GM12878 (cell line): Measurements from ENCODE around the gene POC1B. TPM values are rescaled to one million over a fixed set of nuclear protein-coding genes. Genes with fewer than 3 reads are reported as not detected.
A peak's percentile ranks its signal among the peaks of the same experiment; 100 is the strongest.

Source experiments
- ATAC-seq: fragments of 200-7000 bp; cut with Tn5 transposase; 3 replicates; pipeline ENCODE4 v1.9.1; 2020; ENCODE audit warnings: mild to moderate bottlenecking, moderate library complexity
- BruUV-seq: library from RNA; stranded (reverse); fragments of 400-500 nt; replicated peaks from 2 replicates; lab custom pipeline; 2021; lab: Mats Ljungman, UMichigan
- CTCF ChIA-PET: fragments of 300-600 bp; sonication (Branson Sonifier 250); formaldehyde crosslinking; extraction: SDS; loops from one replicate; lab custom pipeline; 2021; ENCODE audit warnings: inconsistent platforms; lab: Yijun Ruan, JAX
- POLR2A ChIA-PET: fragments of 350-600 bp; formaldehyde crosslinking; extraction: SDS; loops from one replicate; lab custom pipeline; 2021; ENCODE audit warnings: inconsistent platforms; lab: Charles Lee
- RAD21 ChIA-PET: fragments of 300-600 bp; sonication (Branson Sonifier 250); formaldehyde crosslinking; loops from one replicate; lab custom pipeline; 2023; ENCODE audit warnings: antibody characterized with exemption; ENCODE audit not compliant: unreplicated experiment; lab: Charles Lee
- SMC1A ChIA-PET: fragments of 300-600 bp; sonication (Branson Sonifier 250); formaldehyde crosslinking; loops from one replicate; lab custom pipeline; 2023; ENCODE audit not compliant: unreplicated experiment, uncharacterized antibody; lab: Charles Lee
- DNase-seq: peaks from one replicate; pipeline ENCODE4 v3.0.0-alpha.2; 2011; ENCODE audit warnings: low read depth, low spot score
- FAIRE-seq: peaks from 3 replicates; lab custom pipeline; 2011; peaks lifted over from hg19 to GRCh38; lab: Jason Lieb, UNC
- H2AFZ ChIP-seq: 2 replicates; pipeline ENCODE4 v1.6.0; 2011; ENCODE audit warnings: low read depth, low read length, control low read depth; ENCODE audit not compliant: control insufficient read depth
- H3K27ac ChIP-seq: 2 replicates; pipeline ENCODE4 v1.5.1; 2011; ENCODE audit warnings: control low read depth; ENCODE audit not compliant: control insufficient read depth, insufficient read depth
- H3K27me3 ChIP-seq, 2 experiments: replicated peaks in 1 of 2; 2 replicates each; pipeline versions ENCODE4 v1.6.0 to v1.6.1; 2011; ENCODE audit warnings: low read length in 1 of 2; ENCODE audit not compliant: control insufficient read depth in 2 of 2, insufficient read depth in 2 of 2
- H3K36me3 ChIP-seq, 2 experiments: 2 replicates each; pipeline ENCODE4 v1.5.1; 2011; ENCODE audit warnings: low read length in 1 of 2; ENCODE audit not compliant: control insufficient read depth in 2 of 2, insufficient read depth in 2 of 2
- H3K4me1 ChIP-seq: 2 replicates; pipeline ENCODE4 v1.6.1; 2011; ENCODE audit warnings: mild to moderate bottlenecking, low read length, moderate library complexity, mixed read lengths; ENCODE audit not compliant: control insufficient read depth, insufficient read depth
- H3K4me2 ChIP-seq: 2 replicates; pipeline ENCODE4 v1.6.0; 2011; ENCODE audit warnings: control low read depth; ENCODE audit not compliant: control insufficient read depth, insufficient read depth
- H3K4me3 ChIP-seq: fragments of 200-600 bp; sonication (generic); 2 replicates; pipeline ENCODE4 v1.5.1; 2016
- H3K79me2 ChIP-seq: 2 replicates; pipeline ENCODE4 v1.6.0; 2011; ENCODE audit warnings: low read length; ENCODE audit not compliant: control insufficient read depth, insufficient read depth
- H3K9ac ChIP-seq: 2 replicates; pipeline ENCODE4 v1.8.0; 2011; ENCODE audit warnings: low read length, control low read depth, mixed read lengths; ENCODE audit not compliant: control insufficient read depth, insufficient read depth
- H3K9me3 ChIP-seq: replicated peaks from 3 replicates; pipeline ENCODE4 v1.5.1; 2011; ENCODE audit warnings: mild to moderate bottlenecking, low read length; ENCODE audit not compliant: control insufficient read depth, insufficient read depth
- H4K20me1 ChIP-seq: 2 replicates; pipeline ENCODE4 v1.6.0; 2011; ENCODE audit not compliant: control insufficient read depth, insufficient read depth
- BRCA1 ChIP-seq: IDR thresholded peaks from 2 replicates; pipeline ENCODE4 v1.6.1; 2011; ENCODE audit warnings: low read depth, low read length, improper control_type of control experiment
- CREB1 ChIP-seq: IDR thresholded peaks from 2 replicates; pipeline ENCODE4 v1.6.1; 2012; ENCODE audit warnings: low read depth, mild to moderate bottlenecking, inconsistent platforms
- DPF2 ChIP-seq: fragments of 450-650 bp; IDR thresholded peaks from 2 replicates; pipeline ENCODE4 v1.6.1; 2017; ENCODE audit warnings: mild to moderate bottlenecking
- EED ChIP-seq: sonication (generic); IDR thresholded peaks from 2 replicates; pipeline ENCODE4 v1.6.1; 2016; ENCODE audit warnings: antibody characterized with exemption, low read depth
- ESRRA ChIP-seq: IDR thresholded peaks from 2 replicates; pipeline ENCODE4 v1.6.1; 2012; ENCODE audit warnings: mild to moderate bottlenecking, low read length, improper control_type of control experiment
- JUND ChIP-seq: IDR thresholded peaks from 2 replicates; pipeline ENCODE4 v1.6.1; 2012; ENCODE audit warnings: low read depth, mild to moderate bottlenecking, low read length, improper control_type of control experiment, moderate library complexity
- MEF2A ChIP-seq: IDR thresholded peaks from 2 replicates; pipeline ENCODE4 v1.6.1; 2011; ENCODE audit warnings: low read depth, mild to moderate bottlenecking, low read length, moderate library complexity; ENCODE audit not compliant: insufficient read depth
- NFXL1 ChIP-seq: fragments of 450-650 bp; IDR thresholded peaks from 2 replicates; pipeline ENCODE4 v1.6.1; 2017; ENCODE audit warnings: antibody characterized with exemption, mild to moderate bottlenecking, borderline replicate concordance
- NFYA ChIP-seq: IDR thresholded peaks from 2 replicates; pipeline ENCODE4 v1.6.1; 2011; ENCODE audit warnings: low read depth, mild to moderate bottlenecking, low read length, improper control_type of control experiment, borderline replicate concordance
- POLR2AphosphoS5 ChIP-seq: IDR thresholded peaks from 2 replicates; pipeline ENCODE4 v1.6.1; 2011; ENCODE audit warnings: mild to moderate bottlenecking, low read length, inconsistent platforms
- RBBP5 ChIP-seq: fragments of 200-600 bp; sonication (generic); conservative IDR thresholded peaks from 2 replicates; pipeline ENCODE4 v1.6.1; 2016
- RUNX3 ChIP-seq: IDR thresholded peaks from 2 replicates; pipeline ENCODE4 v1.6.1; 2012; ENCODE audit warnings: low read length, inconsistent platforms
- SREBF1 ChIP-seq: IDR thresholded peaks from 2 replicates; pipeline ENCODE4 v1.6.1; 2012; ENCODE audit warnings: mild to moderate bottlenecking, low read length
- WGBS: methylation state at CpG from one replicate; pipeline ENCODE4 v1.1.6; 2016; ENCODE audit warnings: low lambda C conversion rate; ENCODE audit not compliant: insufficient replicate concordance, insufficient coverage; ENCODE audit errors: missing lambda C conversion rate; 5-methylcytosine and 5-hydroxymethylcytosine counted together
- in situ Hi-C: fragments of 300-500 bp; cut with MboI; formaldehyde crosslinking; loops from 9 replicates; pipeline ENCODE4 v1.14.3; 2018; ENCODE audit warnings: mixed read lengths
- intact Hi-C: fragments of 100-400 bp; cut with micrococcal nuclease; formaldehyde crosslinking; loops from one replicate; pipeline ENCODE4 v1.14.2; 2022; ENCODE audit not compliant: unreplicated experiment
- polyA plus RNA-seq, 11 experiments: library from polyadenylated mRNA; depleted of rRNA in 4 of 11; unstranded in 6 of 11; stranded (reverse) in 5 of 11; fragments of >200 nt; fragmentation: Nextera tagmentation in 4 of 11; fragmentation: Illumina TruSeq in 1 of 11; extraction: Ambion mirVana in 4 of 11; extraction: Trizol in 1 of 11; gene quantifications; 1 replicate in 1 of 11; 2 replicates in 10 of 11; pipeline versions ENCODE4 v1.2.1 to v1.2.3, GENCODE V29; 2011 to 2016; ENCODE audit warnings: inconsistent platforms in 2 of 11, missing spikeins in 2 of 11, low read depth in 1 of 11
- total RNA-seq, 4 experiments: library from RNA; depleted of rRNA in 3 of 4; stranded (reverse); fragments of >200 nt in 3 of 4; fragmentation: Illumina TruSeq in 1 of 4; extraction: Trizol in 1 of 4; gene quantifications; 2 replicates each; pipeline versions ENCODE4 v1.2.1 to v1.2.3, GENCODE V29; 2013 to 2021
- TF ChIP-seq, protein P1 (sequence below), 3 experiments: IDR thresholded peaks in 2 of 3; conservative IDR thresholded peaks in 1 of 3; 2 replicates each; pipeline ENCODE4 v1.5.1; 2011; ENCODE audit warnings: low read depth in 3 of 3, low read length in 3 of 3, mild to moderate bottlenecking in 3 of 3, control low read depth in 2 of 3, moderate library complexity in 2 of 3, inconsistent platforms in 1 of 3, mixed read lengths in 1 of 3; ENCODE audit not compliant: control insufficient read depth in 2 of 3, insufficient read depth in 1 of 3; ENCODE audit errors: extremely low read depth in 1 of 3
- TF ChIP-seq, protein P2 (sequence below): IDR thresholded peaks from 2 replicates; pipeline ENCODE4 v1.6.1; 2011; ENCODE audit warnings: low read depth, low read length, improper control_type of control experiment, borderline replicate concordance
- TF ChIP-seq, protein P3 (sequence below): fragments of 450-650 bp; formaldehyde crosslinking; IDR thresholded peaks from 2 replicates; pipeline ENCODE4 v1.4.0; 2022; ENCODE audit warnings: mild to moderate bottlenecking, moderate library complexity

Gene POC1B
- total and polyA plus RNA-seq, 10 of the 15 experiments (the other 5 are each of a cell fraction or from before 2014, with no cell fraction given) = 4.4 to 17.8 (median 11.3) TPM

DNA sequence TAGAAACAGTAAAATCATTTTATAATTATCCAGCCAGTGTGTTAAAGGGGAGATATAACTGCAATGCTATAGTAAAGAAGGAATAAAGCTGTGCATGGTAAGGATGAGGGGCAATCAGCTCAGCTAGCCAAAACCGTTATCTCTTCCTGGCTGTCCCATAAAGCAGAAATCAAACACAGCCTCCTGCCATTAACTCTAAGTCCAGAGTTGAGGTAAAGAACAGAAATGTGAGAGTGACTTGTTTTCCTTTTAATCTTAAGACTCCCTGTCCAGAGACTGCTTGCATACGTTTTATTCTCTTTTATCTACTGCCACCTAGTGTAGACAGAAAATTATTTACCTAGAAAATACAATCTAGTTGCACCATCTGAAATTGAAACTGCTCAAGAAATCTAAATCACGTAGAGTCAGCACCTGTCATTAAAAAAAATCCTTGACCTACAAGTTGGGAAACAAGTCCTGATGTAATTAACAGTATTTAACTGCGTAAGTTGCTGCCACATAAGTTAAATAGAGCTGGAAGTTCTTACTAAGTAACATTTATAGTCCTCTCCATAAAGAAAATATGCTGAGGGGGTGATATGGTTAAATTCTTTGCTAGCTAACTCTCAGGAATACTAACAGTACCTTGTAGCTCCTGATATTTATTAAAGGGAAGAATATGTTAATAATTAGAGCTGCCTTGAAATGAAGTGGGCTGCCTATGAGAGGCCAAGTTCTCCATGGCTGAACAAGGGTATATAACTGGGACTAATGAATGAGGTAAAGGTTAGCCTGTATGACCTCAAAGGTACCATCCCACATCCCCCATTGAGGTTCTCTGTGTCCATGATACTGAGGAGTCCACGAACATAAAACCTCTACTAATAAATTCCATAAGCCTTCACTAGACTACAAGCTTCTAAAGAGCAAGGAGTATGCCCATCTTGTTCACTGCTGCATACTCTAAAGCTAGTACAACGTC lies 63.9 kb downstream of the POC1B start:
- no peaks in the 10 kb centered on the region for H3K79me2 ChIP-seq
- no peaks in the 10 kb centered on the region for H3K27me3 ChIP-seq
- peak; percentile 96 for FAIRE-seq
- CTCF ChIA-PET = interaction anchor here (0.6 to 5.6 kb wide), 39 partner anchors 9 to 1350 kb away, joined by 3 to 94 read pairs (median 4); partner anchors contain the start of gene POC1B
- no peaks in the 10 kb centered on the region for H4K20me1 ChIP-seq
- WGBS = 13% methylated on average over 6 of the region's 6 CpGs
- POLR2A ChIA-PET = no interaction called here
- H3K4me3 ChIP-seq = no peak overlapping the region
- H3K9me3 ChIP-seq = no peaks in the 10 kb centered on the region
- H3K4me2 ChIP-seq = peak overlapping the region; percentile 33; the same call in 1 of the 2 replicates
- BruUV-seq = no TSS peak
- DNase-seq = no peak
- SMC1A ChIA-PET = interaction anchor here (0.6 to 3.3 kb wide), 21 partner anchors 9 to 1307 kb away, joined by 3 to 23 read pairs (median 4); partner anchors contain the start of gene GALNT4
- H3K4me1 ChIP-seq = no peaks in the 10 kb centered on the region
- H3K36me3 ChIP-seq = no peaks in the 10 kb centered on the region
- no peak overlapping the region for H3K9ac ChIP-seq
- ATAC-seq = peak; percentile 97
- intact Hi-C loops = loop anchor here (1.0 kb wide), 2 partner anchors 411 to 443 kb away; no protein-coding TSS in a partner anchor
- in situ Hi-C loops = loop anchor here (5.0 kb wide), 1 partner anchor 445 kb away; no protein-coding TSS in a partner anchor
- H3K27ac ChIP-seq = no peak overlapping the region
- peak overlapping the region; percentile 26 for H2AFZ ChIP-seq
- RAD21 ChIA-PET = interaction anchor here (0.7 to 2.6 kb wide), 6 partner anchors 10 to 444 kb away, joined by 3 to 31 read pairs (median 3); no protein-coding TSS in a partner anchor
- TF ChIP-seq MEF2A (no peak), ESRRA (no peak), CREB1 (no peak), DPF2 (no peak), JUND (no peak), BRCA1 (no peak), POLR2AphosphoS5 (no peak), RBBP5 (no peak), SREBF1 (no peak), NFXL1 (no peak), NFYA (no peak), RUNX3 (no peak), EED (no peak)
- TF ChIP-seq, protein P1, sequence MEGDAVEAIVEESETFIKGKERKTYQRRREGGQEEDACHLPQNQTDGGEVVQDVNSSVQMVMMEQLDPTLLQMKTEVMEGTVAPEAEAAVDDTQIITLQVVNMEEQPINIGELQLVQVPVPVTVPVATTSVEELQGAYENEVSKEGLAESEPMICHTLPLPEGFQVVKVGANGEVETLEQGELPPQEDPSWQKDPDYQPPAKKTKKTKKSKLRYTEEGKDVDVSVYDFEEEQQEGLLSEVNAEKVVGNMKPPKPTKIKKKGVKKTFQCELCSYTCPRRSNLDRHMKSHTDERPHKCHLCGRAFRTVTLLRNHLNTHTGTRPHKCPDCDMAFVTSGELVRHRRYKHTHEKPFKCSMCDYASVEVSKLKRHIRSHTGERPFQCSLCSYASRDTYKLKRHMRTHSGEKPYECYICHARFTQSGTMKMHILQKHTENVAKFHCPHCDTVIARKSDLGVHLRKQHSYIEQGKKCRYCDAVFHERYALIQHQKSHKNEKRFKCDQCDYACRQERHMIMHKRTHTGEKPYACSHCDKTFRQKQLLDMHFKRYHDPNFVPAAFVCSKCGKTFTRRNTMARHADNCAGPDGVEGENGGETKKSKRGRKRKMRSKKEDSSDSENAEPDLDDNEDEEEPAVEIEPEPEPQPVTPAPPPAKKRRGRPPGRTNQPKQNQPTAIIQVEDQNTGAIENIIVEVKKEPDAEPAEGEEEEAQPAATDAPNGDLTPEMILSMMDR (IDR thresholded peaks at IDR 0.05 in 2 of 3, conservative IDR thresholded peaks at IDR 0.05 in 1 of 3; ENCODE audit: control insufficient read depth in 2 of 3, extremely low read depth in 1 of 3, insufficient read depth in 1 of 3, low read depth in 3 of 3, low read length in 3 of 3) = peak; percentile 30 to 68 (median 55); a peak in 5 of 6 replicates
- TF ChIP-seq, protein P2, sequence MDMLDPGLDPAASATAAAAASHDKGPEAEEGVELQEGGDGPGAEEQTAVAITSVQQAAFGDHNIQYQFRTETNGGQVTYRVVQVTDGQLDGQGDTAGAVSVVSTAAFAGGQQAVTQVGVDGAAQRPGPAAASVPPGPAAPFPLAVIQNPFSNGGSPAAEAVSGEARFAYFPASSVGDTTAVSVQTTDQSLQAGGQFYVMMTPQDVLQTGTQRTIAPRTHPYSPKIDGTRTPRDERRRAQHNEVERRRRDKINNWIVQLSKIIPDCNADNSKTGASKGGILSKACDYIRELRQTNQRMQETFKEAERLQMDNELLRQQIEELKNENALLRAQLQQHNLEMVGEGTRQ = no peak
- TF ChIP-seq, protein P3, sequence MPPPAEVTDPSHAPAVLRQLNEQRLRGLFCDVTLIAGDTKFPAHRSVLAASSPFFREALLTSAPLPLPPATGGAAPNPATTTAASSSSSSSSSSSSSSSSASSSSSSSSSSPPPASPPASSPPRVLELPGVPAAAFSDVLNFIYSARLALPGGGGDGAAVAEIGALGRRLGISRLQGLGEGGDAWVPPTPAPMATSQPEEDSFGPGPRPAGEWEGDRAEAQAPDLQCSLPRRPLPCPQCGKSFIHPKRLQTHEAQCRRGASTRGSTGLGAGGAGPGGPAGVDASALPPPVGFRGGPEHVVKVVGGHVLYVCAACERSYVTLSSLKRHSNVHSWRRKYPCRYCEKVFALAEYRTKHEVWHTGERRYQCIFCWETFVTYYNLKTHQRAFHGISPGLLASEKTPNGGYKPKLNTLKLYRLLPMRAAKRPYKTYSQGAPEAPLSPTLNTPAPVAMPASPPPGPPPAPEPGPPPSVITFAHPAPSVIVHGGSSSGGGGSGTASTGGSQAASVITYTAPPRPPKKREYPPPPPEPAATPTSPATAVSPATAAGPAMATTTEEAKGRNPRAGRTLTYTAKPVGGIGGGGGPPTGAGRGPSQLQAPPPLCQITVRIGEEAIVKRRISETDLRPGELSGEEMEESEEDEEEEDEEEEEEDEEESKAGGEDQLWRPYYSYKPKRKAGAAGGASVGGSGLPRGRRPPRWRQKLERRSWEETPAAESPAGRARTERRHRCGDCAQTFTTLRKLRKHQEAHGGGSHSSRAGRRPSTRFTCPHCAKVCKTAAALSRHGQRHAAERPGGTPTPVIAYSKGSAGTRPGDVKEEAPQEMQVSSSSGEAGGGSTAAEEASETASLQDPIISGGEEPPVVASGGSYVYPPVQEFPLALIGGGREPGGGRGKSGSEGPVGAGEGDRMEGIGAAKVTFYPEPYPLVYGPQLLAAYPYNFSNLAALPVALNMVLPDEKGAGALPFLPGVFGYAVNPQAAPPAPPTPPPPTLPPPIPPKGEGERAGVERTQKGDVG (CRISPR knock-in tag) = no peak
